ENCODE results near the gene PDXP.

- TF ChIP-seq CTCF (IDR thresholded peaks at IDR 0.05; ENCODE audit: low read depth, low read length, poor library complexity, severe bottlenecking) (peak; percentile 21), EZH2phosphoT487 (IDR thresholded peaks at IDR 0.05; ENCODE audit: borderline replicate concordance, low read length) (no peak)
These were observed 17.6 kb upstream of the PDXP start for GRCh38 chr22:37640591-37641560.

All from DOHH2 (cell line).